Measurements from ENCODE around the gene PSG11.
"Not testable (repeated sequence)": the region's sequence is repeated elsewhere in the genome, so short reads cannot be mapped to it uniquely, and the experiment has no call there.

The PSG11 gene

GRCh38 chr19:42988206-42988605 is 38.1 kb downstream of the PSG11 start:
- not testable (repeated sequence) for DNase-seq (ENCODE audit: low spot score)

DNA sequence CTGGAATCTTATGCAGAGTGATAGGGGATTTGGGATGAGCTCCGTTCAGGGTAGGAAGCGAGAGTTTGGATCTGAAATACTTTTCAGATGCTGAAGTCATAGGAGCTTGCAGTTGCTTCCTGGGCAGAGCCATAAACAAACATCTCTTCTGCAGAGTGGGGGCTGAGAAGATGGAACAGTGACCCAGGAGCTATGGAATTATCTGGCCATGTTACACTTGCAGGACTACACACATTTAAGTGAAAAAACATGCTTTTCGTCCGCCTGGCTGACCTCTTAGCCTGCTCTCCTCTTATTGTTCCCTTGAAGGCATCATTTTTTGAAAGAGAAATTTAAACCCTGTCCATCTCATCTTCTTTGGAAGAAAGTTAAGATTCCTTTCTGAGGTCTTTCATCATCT is 40.7 kb downstream of the PSG11 start:
- no peak for DNase-seq (ENCODE audit: low spot score)

- not testable (repeated sequence) for DNase-seq (ENCODE audit: low spot score)
These were observed 44.2 kb downstream of the PSG11 start for GRCh38 chr19:42982111-42982510.

DNA sequence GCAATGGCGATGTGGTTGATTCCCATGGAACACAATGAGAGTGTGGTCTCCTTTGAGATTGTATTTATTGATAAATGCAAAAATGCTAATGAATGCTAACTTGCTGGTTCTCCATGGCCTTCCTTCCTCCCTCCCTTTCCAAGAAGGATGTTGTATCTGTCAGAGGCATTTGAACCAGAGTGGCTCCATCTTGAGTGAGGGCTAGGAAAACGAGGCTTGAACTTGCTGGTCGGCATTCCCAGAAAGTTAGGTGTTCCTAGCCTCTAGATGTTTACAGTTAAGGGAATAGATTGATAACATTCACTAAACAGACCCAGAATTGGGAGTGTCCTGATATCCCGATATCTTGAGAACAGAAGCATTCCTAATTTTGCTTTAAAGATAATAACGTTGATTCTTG is 54.8 kb downstream of the PSG11 start:
- not testable (repeated sequence) for DNase-seq (ENCODE audit: low spot score)

DNA sequence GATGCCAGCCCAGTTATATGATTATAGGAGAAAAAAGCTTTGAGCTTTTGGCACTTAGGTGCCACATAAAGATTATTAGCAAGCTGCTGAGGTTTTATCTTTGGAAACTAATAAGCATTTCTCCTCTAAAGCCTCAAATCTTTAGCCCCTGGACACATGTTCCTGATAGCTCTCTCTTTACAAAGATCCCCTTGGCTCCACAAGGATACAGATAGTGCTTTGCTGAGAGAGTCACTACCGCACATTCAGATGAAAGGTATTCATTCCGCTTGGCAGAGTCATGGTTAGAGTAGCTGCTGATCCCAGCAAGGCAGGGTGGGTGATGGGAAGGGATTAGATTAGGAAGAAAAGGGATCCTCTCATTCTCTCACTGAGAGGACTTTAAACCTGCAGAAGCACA is 61.1 kb downstream of the PSG11 start:
- DNase-seq (ENCODE audit: low spot score) = no peak

- no peak for DNase-seq (ENCODE audit: low spot score)
These were observed 65.2 kb downstream of the PSG11 start for GRCh38 chr19:42961119-42961518.
